Nephron progenitor cell (in vitro differentiated cells): ENCODE measurements around the gene RHOBTB1.

ENCODE experiments used
- DNase-seq: peaks from one replicate; pipeline ENCODE4 v3.0.0; 2021
- H3K27ac Mint-ChIP-seq: 2 replicates; pipeline ENCODE4 v1.8.0; 2021; ENCODE audit warnings: mild to moderate bottlenecking, moderate library complexity, mixed read lengths
- H3K27me3 Mint-ChIP-seq: 2 replicates; pipeline ENCODE4 v1.8.0; 2021; ENCODE audit warnings: mild to moderate bottlenecking, low read depth, mixed read lengths; ENCODE audit not compliant: poor library complexity
- H3K36me3 Mint-ChIP-seq: 2 replicates; pipeline ENCODE4 v1.8.0; 2021; ENCODE audit warnings: low read depth, mixed read lengths
- H3K4me1 Mint-ChIP-seq: 2 replicates; pipeline ENCODE4 v1.8.0; 2021; ENCODE audit warnings: mixed read lengths
- H3K4me3 Mint-ChIP-seq: 2 replicates; pipeline ENCODE4 v1.8.0; 2021; ENCODE audit warnings: mild to moderate bottlenecking, moderate library complexity, mixed read lengths
- H3K9me3 Mint-ChIP-seq: 2 replicates; pipeline ENCODE4 v1.8.0; 2021; ENCODE audit warnings: mild to moderate bottlenecking, moderate library complexity, mixed read lengths
- TF ChIP-seq, protein P1 (sequence below): fragments of 200-600 bp; sonication (generic); IDR thresholded peaks from 2 replicates; pipeline ENCODE4 v1.5.0; 2021; ENCODE audit warnings: antibody characterized with exemption

RHOBTB1 gene

DNA sequence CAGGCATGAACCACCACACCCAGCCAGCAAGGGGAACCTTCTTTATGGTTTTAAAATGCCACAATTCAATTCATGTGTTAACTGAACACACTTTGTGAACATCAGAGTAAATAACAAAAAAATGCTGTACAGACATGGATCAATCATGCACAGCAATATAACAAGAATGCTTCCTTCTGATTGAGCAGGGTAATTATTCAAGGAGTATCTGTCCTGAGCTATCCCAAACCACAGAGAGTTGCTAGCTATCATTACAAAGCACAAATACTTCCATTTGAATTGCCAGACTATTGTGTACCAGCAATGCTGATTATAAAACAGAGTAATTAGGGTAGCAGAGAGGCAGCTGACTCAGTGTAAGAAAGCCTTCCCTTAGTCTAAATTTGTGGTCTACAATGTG is 11.3 kb upstream of the RHOBTB1 start:
- no peaks in the 10 kb centered on the region for H3K36me3 Mint-ChIP-seq
- no peaks in the 10 kb centered on the region for H3K9me3 Mint-ChIP-seq
- TF ChIP-seq, protein P1, sequence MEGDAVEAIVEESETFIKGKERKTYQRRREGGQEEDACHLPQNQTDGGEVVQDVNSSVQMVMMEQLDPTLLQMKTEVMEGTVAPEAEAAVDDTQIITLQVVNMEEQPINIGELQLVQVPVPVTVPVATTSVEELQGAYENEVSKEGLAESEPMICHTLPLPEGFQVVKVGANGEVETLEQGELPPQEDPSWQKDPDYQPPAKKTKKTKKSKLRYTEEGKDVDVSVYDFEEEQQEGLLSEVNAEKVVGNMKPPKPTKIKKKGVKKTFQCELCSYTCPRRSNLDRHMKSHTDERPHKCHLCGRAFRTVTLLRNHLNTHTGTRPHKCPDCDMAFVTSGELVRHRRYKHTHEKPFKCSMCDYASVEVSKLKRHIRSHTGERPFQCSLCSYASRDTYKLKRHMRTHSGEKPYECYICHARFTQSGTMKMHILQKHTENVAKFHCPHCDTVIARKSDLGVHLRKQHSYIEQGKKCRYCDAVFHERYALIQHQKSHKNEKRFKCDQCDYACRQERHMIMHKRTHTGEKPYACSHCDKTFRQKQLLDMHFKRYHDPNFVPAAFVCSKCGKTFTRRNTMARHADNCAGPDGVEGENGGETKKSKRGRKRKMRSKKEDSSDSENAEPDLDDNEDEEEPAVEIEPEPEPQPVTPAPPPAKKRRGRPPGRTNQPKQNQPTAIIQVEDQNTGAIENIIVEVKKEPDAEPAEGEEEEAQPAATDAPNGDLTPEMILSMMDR, result no peak
- no peak overlapping the region for H3K4me3 Mint-ChIP-seq
- DNase-seq, result no peak
- no peaks in the 10 kb centered on the region for H3K4me1 Mint-ChIP-seq
- H3K27ac Mint-ChIP-seq, result no peak overlapping the region
- H3K27me3 Mint-ChIP-seq, result peaks cover 3% of the 10 kb centered on the region

DNA sequence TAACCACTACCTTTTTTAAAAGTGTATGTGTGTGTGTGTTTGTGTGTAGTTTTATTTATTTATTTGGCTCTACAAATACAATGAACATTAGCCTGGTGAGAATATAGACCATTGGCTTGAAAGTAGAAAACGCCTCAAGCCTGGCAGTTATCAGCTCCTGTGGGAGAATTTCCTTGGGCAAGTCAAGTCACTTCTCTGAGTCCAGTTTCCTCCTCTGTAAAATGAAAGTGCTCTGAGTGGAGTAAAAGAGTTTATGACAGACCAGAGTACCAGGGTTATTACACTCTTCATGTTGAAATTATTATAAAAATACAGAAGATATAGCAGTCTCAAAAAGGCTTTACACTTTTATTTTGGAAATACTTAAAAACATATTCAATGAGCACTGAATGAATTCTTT is 10.1 kb upstream of the RHOBTB1 start:
- TF ChIP-seq, protein P1, result no peak
- H3K27ac Mint-ChIP-seq, result no peak overlapping the region
- H3K36me3 Mint-ChIP-seq, result no peaks in the 10 kb centered on the region
- no peak for DNase-seq
- H3K9me3 Mint-ChIP-seq, result no peaks in the 10 kb centered on the region
- H3K4me3 Mint-ChIP-seq, result no peak overlapping the region
- peaks cover 3% of the 10 kb centered on the region for H3K27me3 Mint-ChIP-seq
- no peaks in the 10 kb centered on the region for H3K4me1 Mint-ChIP-seq

DNA sequence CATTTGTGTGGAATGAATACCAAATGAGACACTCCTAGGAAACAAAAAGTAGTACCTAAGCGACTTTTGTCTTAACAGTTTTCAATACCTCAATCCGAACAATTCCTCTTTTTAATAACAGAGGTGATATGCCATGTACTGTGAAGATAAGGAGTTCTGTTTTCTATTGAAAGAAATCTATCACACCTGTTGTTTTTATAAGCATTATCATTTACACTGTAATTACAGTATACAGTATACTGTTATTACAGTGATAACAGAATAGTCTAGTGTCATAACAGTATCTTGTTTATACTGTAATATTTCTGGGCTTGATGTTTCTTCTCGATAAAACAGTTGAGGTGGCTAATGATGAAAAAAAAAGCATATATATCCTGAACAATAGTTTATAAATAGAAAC is 9.4 kb upstream of the RHOBTB1 start:
- Mint-ChIP-seq H3K36me3 (no peaks in the 10 kb centered on the region), H3K27me3 (peaks cover 3% of the 10 kb centered on the region), H3K4me1 (no peaks in the 10 kb centered on the region), H3K4me3 (no peak overlapping the region), H3K9me3 (no peaks in the 10 kb centered on the region), H3K27ac (no peak overlapping the region)
- TF ChIP-seq, protein P1, result no peak
- DNase-seq, result no peak

DNA sequence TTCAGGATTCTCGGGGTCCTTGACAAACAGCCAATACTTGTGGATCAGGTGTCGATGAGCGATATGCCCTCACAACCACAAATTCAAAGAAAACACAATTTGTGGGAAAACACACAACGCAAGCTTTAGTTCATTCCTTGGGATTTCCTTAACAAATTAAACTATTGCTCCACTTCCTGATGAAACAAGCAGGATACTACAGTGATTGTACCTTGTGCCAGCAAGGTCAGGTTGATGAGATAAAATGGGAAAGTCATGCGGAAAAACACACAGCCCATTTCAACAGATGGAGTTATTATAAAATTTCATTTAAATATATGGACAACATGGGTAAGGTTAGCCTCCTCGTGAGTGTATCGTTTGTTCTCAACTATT is 8.8 kb upstream of the RHOBTB1 start:
- H3K27ac Mint-ChIP-seq, result no peak overlapping the region
- DNase-seq, result no peak
- no peak overlapping the region for H3K4me3 Mint-ChIP-seq
- TF ChIP-seq, protein P1, result no peak
- peaks cover 3% of the 10 kb centered on the region for H3K27me3 Mint-ChIP-seq
- no peaks in the 10 kb centered on the region for H3K36me3 Mint-ChIP-seq
- no peaks in the 10 kb centered on the region for H3K9me3 Mint-ChIP-seq
- no peaks in the 10 kb centered on the region for H3K4me1 Mint-ChIP-seq

DNA sequence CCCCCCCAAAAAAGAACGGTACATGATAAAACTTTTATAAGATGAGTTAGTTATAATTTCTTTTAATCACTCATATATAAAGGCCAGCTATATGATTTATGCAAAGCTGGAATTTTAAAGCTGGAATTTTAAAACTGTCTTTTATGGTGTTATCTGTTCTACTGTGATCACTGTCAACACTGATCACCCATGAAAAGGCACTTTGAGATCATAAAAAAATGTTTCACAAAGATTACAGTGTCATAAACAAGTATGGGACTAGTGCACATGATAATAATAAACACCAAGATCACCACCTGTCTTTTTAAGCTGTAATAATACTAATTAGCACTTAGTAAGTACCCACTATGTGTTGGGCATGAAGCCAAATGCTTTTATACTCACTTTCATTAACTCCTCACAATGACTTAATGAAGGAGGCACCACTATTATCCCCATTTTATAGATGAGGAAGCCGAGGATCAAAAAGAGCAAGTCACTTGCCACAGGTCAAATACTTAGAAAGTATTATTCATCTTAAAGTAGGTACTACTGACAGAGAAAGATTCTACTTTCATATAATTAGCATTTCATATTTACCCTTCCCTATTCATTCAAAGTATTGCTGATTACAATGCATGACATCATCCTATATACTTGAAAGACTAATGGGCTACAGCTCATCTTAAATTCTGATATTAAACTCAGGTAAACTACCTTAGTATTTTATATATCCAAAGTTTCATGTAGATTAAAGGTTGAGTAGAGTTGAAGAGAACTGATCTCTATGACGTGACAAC is 8.3 kb upstream of the RHOBTB1 start:
- no peak overlapping the region for H3K4me3 Mint-ChIP-seq
- no peaks in the 10 kb centered on the region for H3K4me1 Mint-ChIP-seq
- H3K27me3 Mint-ChIP-seq, result peaks cover 3% of the 10 kb centered on the region
- H3K9me3 Mint-ChIP-seq, result no peaks in the 10 kb centered on the region
- no peak for DNase-seq
- TF ChIP-seq, protein P1, result no peak
- no peaks in the 10 kb centered on the region for H3K36me3 Mint-ChIP-seq
- H3K27ac Mint-ChIP-seq, result no peak overlapping the region

DNA sequence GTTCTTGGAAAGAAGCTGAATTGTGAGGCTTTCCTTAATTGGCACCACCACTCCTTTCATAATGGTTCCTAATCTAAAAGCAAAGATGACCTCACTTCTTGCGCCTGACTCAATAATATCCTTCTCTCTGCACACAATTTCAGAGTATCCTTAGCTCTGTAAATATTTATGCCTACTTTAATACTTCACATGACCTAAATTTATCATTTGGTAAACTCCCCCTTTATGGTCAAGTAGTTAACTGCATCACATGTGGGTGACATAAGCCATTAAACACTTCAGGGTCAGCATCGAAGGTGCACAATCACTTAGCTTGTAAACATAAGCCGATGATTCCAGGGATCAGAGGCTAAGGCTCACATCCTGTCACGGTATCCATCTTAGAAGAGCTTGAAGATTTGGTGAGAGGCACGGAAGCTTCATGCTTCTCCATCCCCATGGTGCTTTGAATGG is 7.3 kb upstream of the RHOBTB1 start:
- Mint-ChIP-seq H3K4me3 (no peak overlapping the region), H3K27me3 (peaks cover 3% of the 10 kb centered on the region), H3K9me3 (no peaks in the 10 kb centered on the region), H3K4me1 (no peaks in the 10 kb centered on the region), H3K36me3 (no peaks in the 10 kb centered on the region), H3K27ac (no peak overlapping the region)
- DNase-seq, result no peak
- TF ChIP-seq, protein P1, result no peak
